Putamen (tissue), 1 donor: ENCODE results near the gene FAM219B.
"Not testable (repeated sequence)": the region's sequence is repeated elsewhere in the genome, so short reads cannot be mapped to it uniquely, and the experiment has no call there.

Experiments
- DNase-seq: peaks from one replicate; pipeline ENCODE4 v3.0.0-alpha.2; 2016; ENCODE audit warnings: low spot score

The FAM219B gene, protein sequence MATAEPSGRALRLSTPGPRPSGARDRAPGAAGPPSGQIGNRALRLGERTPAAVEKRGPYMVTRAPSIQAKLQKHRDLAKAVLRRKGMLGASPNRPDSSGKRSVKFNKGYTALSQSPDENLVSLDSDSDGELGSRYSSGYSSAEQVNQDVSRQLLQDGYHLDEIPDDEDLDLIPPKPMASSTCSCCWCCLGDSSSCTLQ

GRCh38 chr15:74906450-74907162, at the start of gene FAM219B:
TSS of gene FAM219B (minus strand) at chr15:74906851. CDS start at chr15:74906800, 51 bp downstream.
- DNase-seq, result peak; percentile 90

GRCh38 chr15:74955796-74956647, 49.4 kb upstream of the FAM219B start:
- peak; percentile 34 for DNase-seq

DNA sequence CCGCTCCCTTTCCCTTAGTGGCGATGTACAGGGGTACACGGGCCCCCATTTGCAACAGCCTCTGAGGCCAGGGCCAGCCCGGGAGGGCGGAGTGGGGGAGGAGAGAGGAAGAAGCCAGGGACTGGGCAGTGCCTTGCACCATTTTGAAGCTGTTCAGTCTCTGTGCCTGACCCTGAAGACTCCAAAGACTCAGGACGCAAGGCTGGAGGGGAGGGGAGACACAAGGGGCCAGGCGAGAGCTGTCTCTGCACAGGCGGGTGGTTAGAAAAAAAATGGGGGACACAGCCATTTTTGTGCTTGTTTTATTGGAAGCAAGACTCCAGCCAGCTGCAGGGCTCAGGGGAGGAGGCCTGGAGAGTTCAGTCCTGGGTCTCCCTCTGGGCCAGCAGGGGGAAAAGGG, 48.4 kb upstream of the FAM219B start:
- no peak for DNase-seq

GRCh38 chr15:74954515-74954914, 47.9 kb upstream of the FAM219B start:
- no peak for DNase-seq

- no peak for DNase-seq
Observed at GRCh38 chr15:74951006-74951405, 44.4 kb upstream of the FAM219B start.

GRCh38 chr15:74950078-74950908, 43.6 kb upstream of the FAM219B start:
- DNase-seq, result peak; percentile 68

DNA sequence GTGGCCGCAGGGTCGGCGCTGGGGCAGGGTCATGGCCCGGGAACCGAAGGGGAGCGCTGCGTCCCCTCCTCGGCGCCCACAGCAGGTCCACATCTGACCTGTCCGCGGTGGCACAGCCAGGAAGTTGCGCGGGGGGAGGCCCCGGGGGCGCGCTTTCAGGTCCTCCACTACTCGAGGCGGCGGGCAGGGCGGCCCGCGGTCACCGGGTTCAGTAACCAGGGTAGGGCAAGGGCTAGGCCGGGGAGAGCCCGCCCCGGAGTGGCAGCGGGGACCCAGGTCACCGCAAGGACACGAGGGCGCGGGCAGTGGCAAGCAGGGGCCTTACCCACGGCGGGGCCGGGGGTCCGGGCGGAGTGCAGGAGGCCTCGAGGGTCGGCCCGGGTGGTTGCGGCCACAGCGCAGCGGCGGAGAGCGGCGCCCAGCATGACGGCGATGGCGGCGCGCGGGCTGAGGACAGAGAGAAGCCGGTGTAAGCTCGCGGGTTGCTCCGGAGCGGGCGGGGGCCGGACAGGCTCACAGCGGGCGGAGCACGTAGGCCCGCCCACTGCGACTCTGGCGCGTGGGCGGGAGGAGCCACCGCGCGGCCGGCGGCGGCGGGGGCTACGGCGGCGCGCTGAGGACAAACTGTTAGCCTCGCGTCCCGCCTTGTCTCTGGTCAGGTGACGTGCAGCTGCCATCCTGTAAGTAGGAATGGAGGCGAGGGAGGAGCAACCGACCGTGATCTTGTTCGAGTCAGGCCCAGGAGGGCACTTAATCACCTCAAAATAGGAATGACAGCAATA, 31.1 kb upstream of the FAM219B start, which contains the start of gene COX5A:
TSS of gene COX5A (minus strand) at position 484 of the 782 bp plus-strand sequence. CDS start at position 425, 59 bp downstream.
- DNase-seq, result peak; percentile 96

DNA sequence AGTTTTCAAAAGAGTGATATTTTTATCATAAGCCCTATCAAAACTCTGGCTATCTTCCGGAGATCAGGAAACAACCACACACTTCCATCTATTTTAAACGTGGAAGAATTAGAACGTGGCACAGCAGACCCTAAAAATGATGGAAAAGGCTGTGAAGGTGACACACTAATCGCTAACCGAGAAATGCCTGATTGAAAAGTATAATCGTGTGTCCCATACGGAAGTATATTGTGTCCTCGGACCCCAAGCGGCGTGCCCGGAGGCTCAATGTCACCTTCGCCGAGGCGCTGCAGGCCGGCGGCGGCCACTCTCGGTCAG, 30.6 kb upstream of the FAM219B start:
- no peak for DNase-seq

DNA sequence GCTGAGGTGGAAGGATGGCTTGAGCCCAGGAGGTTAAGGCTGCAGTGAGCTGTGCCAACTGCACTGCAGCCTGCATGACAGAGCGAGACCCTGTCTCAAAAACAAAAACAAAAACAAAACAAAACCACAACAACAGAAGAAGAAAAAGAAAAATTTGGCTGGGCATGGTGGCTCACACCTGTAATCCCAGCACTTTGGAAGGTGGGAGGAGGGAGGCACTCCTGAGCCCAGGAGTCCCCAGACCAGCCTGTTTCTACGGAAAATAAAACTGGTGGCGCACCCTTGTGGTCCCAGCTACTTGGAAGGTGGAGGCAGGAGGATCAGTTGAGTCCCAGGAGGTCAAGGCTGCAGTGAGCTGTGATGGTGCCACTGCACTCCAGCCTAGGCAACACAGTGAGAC, 28.5 kb upstream of the FAM219B start:
- DNase-seq, result not testable (repeated sequence)

GRCh38 chr15:74933573-74933972, 26.9 kb upstream of the FAM219B start:
- no peak for DNase-seq

- DNase-seq, result no peak
Observed at GRCh38 chr15:74928771-74929198, 22.1 kb upstream of the FAM219B start.

DNA sequence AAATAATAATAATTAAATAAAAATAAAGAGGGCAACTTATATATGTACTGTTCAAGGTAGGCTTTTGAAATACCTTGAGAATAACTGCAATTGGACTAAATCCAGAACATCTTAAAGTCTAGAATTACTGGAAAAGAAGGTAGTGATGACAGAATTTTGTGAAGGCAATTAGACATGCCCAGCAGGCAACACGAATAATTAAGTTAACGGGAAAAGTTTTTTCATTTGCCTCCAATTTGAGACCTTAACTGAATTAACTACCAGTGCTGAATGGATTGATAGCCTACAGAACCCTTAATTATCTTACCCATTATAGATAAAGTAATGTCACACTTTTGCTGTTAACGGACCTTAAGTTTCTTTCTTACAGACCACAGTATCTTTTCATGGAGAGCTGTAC, 17.9 kb upstream of the FAM219B start:
- no peak for DNase-seq

- DNase-seq, result no peak
Observed at GRCh38 chr15:74920456-74920855, 13.8 kb upstream of the FAM219B start.

DNA sequence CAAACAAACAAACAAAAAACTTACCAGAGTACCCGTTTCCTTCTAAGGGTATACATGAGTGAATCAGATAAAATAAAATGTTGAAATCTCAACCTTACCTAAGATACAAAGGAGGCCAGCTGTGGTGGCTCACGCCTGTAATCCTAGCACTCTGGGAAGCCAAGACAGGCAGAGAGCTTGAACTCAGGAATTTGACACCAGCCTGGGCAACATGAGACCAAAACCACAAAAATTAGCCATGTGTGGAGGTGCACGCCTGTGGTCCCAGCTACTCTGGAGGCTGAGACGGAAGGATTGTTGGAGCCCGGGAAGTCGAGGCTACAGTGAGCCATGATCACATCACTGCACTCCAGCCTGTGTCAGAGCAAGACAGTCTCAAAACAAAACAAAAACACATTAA, 11.0 kb upstream of the FAM219B start:
- no peak for DNase-seq

GRCh38 chr15:74913799-74914198, 7.1 kb upstream of the FAM219B start:
- DNase-seq, result not testable (repeated sequence)

GRCh38 chr15:74913041-74913440, 6.4 kb upstream of the FAM219B start:
- no peak for DNase-seq

GRCh38 chr15:74908635-74909034, 2.0 kb upstream of the FAM219B start:
- no peak for DNase-seq

GRCh38 chr15:74907163-74907870, 666 bp upstream of the FAM219B start:
- DNase-seq, result no peak

DNA sequence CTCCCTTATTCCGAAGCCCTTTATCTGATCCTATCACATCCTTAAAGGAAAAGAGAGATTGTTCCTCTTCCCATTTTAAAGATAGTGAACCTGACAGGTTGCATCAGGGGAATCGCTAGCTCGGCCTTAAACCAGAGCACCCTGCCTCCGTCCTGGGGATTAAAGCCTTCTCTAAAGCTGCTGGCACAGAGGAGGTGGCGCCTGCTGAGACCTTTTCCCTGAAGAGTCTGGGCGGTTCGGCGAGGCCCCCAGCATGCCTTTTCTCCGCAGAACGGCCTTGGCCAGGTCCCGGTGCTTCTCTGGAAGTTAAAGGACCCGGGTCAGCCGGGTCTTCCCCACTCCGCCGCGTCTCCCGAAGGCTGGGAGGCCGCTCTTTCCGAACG, 593 bp downstream of the FAM219B start:
- DNase-seq, result no peak

DNA sequence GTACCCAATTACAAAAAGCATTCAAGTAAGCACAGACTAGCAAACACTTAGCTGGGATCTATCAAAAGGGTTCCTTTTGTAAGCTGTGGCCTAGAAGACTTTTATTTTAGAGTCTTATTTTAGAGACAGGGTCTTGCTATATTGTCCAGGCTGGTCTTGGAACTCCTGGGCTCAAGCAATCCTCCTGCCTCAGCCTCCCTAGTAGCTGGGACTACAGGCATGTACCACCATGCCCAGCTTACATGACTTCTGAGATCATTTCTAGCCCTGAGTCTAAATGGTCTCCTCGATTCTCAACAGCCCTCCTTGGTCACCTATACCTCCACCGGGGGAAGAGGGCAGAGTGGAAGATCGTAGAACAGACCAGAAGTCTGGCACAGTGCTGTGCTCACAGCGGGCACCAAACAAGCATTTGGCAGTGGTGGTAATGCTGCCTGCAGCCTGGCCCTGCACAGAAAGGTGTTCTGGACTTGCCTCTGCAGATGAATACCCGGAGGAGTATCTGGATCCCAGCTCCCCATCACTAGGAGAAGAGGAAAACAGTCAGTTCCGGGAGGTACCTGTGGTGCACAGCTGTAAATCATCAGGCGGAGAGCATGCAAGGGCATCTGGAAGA, 2.4 kb downstream of the FAM219B start:
- no peak for DNase-seq
